Measurements from ENCODE around the gene ATF6. TPM values are rescaled to one million over a fixed set of nuclear protein-coding genes. Genes with fewer than 3 reads are reported as not detected.

Gene ATF6
- total RNA-seq, 1 experiment from 2014 or later, result 10.6 TPM

DNA sequence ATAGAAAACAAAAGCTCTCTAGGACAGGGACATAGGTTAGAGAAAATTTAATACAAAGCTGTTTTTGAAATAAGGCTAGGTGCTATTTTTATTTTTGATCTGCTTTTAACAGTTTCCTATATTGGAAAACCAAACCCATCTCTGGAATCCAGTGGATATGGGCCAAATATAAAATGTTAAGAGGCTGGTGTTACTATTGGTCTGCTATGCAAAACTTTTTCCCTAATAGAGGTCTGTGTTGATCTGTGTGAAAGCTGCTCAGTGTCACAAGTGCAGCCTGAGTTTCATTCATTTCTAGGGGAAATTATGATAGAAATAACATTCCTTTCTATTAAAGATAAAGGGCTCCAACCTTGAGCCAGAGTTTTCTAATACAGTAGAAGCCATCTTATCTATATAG, 141.1 kb downstream of the ATF6 start:
- no peak for TF ChIP-seq SOX15 (CRISPR knock-in tag; IDR thresholded peaks at IDR 0.05)
- no peak for TF ChIP-seq ZNF396 (CRISPR knock-in tag; IDR thresholded peaks at IDR 0.05; ENCODE audit: borderline replicate concordance)
- TF ChIP-seq IRF2 (CRISPR knock-in tag; IDR thresholded peaks at IDR 0.05; ENCODE audit: borderline replicate concordance, low read depth), result no peak
- no peak for TF ChIP-seq ZNF219 (CRISPR knock-in tag; IDR thresholded peaks at IDR 0.05; ENCODE audit: borderline replicate concordance)
- no peak for TF ChIP-seq TP53 (CRISPR knock-in tag; IDR thresholded peaks at IDR 0.05)
- TF ChIP-seq, protein P1, sequence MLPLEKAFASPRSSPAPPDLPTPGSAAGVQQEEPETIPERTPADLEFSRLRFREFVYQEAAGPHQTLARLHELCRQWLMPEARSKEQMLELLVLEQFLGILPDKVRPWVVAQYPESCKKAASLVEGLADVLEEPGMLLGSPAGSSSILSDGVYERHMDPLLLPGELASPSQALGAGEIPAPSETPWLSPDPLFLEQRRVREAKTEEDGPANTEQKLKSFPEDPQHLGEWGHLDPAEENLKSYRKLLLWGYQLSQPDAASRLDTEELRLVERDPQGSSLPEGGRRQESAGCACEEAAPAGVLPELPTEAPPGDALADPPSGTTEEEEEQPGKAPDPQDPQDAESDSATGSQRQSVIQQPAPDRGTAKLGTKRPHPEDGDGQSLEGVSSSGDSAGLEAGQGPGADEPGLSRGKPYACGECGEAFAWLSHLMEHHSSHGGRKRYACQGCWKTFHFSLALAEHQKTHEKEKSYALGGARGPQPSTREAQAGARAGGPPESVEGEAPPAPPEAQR (CRISPR knock-in tag; IDR thresholded peaks at IDR 0.05), result no peak
- H3K27ac Mint-ChIP-seq, result no peak overlapping the region
- CTCF ChIA-PET, result interaction anchor here (1.1 kb wide), 1 partner anchor 130 kb away, joined by 6 read pairs; no protein-coding TSS in a partner anchor
- H3K27me3 Mint-ChIP-seq (ENCODE audit: low read depth), result no peaks in the 10 kb centered on the region
- H3K4me1 Mint-ChIP-seq, result peaks cover 15% of the 10 kb centered on the region
- no peak for DNase-seq (ENCODE audit: low spot score)
- ATAC-seq, result no peak
- POLR2A ChIA-PET, result no interaction called here
- no peak overlapping the region for H3K4me3 Mint-ChIP-seq
- no peaks in the 10 kb centered on the region for H3K9me3 Mint-ChIP-seq
- no peaks in the 10 kb centered on the region for H3K36me3 Mint-ChIP-seq

GRCh38 chr1:161908264-161908663, 142.1 kb downstream of the ATF6 start:
- H3K9me3 Mint-ChIP-seq, result no peaks in the 10 kb centered on the region
- CTCF ChIA-PET, result no interaction called here
- no peak for TF ChIP-seq JAZF1 (CRISPR knock-in tag; IDR thresholded peaks at IDR 0.05)
- TF ChIP-seq, protein P2, sequence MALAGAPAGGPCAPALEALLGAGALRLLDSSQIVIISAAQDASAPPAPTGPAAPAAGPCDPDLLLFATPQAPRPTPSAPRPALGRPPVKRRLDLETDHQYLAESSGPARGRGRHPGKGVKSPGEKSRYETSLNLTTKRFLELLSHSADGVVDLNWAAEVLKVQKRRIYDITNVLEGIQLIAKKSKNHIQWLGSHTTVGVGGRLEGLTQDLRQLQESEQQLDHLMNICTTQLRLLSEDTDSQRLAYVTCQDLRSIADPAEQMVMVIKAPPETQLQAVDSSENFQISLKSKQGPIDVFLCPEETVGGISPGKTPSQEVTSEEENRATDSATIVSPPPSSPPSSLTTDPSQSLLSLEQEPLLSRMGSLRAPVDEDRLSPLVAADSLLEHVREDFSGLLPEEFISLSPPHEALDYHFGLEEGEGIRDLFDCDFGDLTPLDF (CRISPR knock-in tag; IDR thresholded peaks at IDR 0.05), result no peak
- TF ChIP-seq, protein P3, sequence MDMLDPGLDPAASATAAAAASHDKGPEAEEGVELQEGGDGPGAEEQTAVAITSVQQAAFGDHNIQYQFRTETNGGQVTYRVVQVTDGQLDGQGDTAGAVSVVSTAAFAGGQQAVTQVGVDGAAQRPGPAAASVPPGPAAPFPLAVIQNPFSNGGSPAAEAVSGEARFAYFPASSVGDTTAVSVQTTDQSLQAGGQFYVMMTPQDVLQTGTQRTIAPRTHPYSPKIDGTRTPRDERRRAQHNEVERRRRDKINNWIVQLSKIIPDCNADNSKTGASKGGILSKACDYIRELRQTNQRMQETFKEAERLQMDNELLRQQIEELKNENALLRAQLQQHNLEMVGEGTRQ (CRISPR knock-in tag; IDR thresholded peaks at IDR 0.05), result no peak
- no peak for TF ChIP-seq ZNF416 (CRISPR knock-in tag; IDR thresholded peaks at IDR 0.05)
- no peak for TF ChIP-seq PREB (CRISPR knock-in tag; IDR thresholded peaks at IDR 0.05; ENCODE audit: borderline replicate concordance)
- no peak for TF ChIP-seq ETV6 (CRISPR knock-in tag; IDR thresholded peaks at IDR 0.05)
- TF ChIP-seq SP1 (CRISPR knock-in tag; conservative IDR thresholded peaks at IDR 0.05), result no peak
- no peak for TF ChIP-seq NR3C1 (CRISPR knock-in tag; conservative IDR thresholded peaks at IDR 0.05; ENCODE audit: low read depth)
- TF ChIP-seq, protein P1 (CRISPR knock-in tag; IDR thresholded peaks at IDR 0.05), result no peak
- DNase-seq (ENCODE audit: low spot score) (no peak), ATAC-seq (no peak)
- no peaks in the 10 kb centered on the region for H3K27me3 Mint-ChIP-seq (ENCODE audit: low read depth)
- H3K36me3 Mint-ChIP-seq, result no peaks in the 10 kb centered on the region
- peaks cover 9% of the 10 kb centered on the region for H3K4me1 Mint-ChIP-seq
- POLR2A ChIA-PET, result no interaction called here
- H3K4me3 Mint-ChIP-seq, result no peak overlapping the region
- H3K27ac Mint-ChIP-seq, result no peak overlapping the region

GRCh38 chr1:161910604-161911003, 144.5 kb downstream of the ATF6 start:
- Mint-ChIP-seq H3K36me3 (no peaks in the 10 kb centered on the region), H3K27me3 (ENCODE audit: low read depth) (no peaks in the 10 kb centered on the region), H3K4me3 (no peak overlapping the region), H3K27ac (no peak overlapping the region), H3K9me3 (no peaks in the 10 kb centered on the region), H3K4me1 (peaks cover 3% of the 10 kb centered on the region)
- no peak for DNase-seq (ENCODE audit: low spot score)
- CTCF ChIA-PET, result interaction anchor here (2.2 kb wide), 1 partner anchor 127 kb away, joined by 12 read pairs; no protein-coding TSS in a partner anchor
- no peak for ATAC-seq
- TF ChIP-seq CREB1 (CRISPR knock-in tag; IDR thresholded peaks at IDR 0.05) (no peak), MYBL2 (CRISPR knock-in tag; IDR thresholded peaks at IDR 0.05) (no peak), ZNF532 (CRISPR knock-in tag; IDR thresholded peaks at IDR 0.05; ENCODE audit: borderline replicate concordance) (no peak), FOXP1 (CRISPR knock-in tag; IDR thresholded peaks at IDR 0.05; ENCODE audit: borderline replicate concordance) (no peak), JAZF1 (CRISPR knock-in tag; IDR thresholded peaks at IDR 0.05) (no peak), PRRX2 (CRISPR knock-in tag; IDR thresholded peaks at IDR 0.05) (no peak), CBFB (CRISPR knock-in tag; IDR thresholded peaks at IDR 0.05; ENCODE audit: low read depth) (no peak)
- TF ChIP-seq, protein P4, sequence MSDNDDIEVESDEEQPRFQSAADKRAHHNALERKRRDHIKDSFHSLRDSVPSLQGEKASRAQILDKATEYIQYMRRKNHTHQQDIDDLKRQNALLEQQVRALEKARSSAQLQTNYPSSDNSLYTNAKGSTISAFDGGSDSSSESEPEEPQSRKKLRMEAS (CRISPR knock-in tag; IDR thresholded peaks at IDR 0.05), result no peak
- POLR2A ChIA-PET, result no interaction called here

Measured in WTC11 (cell line).